ENCODE data around the gene PDZD7. TPM values are rescaled to one million over a fixed set of nuclear protein-coding genes. Genes with fewer than 3 reads are reported as not detected.

PDZD7 gene
- total and polyA plus RNA-seq, 9 of the 15 experiments (the other 6 are each of a cell fraction or from before 2014, with no cell fraction given): 0.04 to 0.24 (median 0.08) TPM; not detected in 3

DNA sequence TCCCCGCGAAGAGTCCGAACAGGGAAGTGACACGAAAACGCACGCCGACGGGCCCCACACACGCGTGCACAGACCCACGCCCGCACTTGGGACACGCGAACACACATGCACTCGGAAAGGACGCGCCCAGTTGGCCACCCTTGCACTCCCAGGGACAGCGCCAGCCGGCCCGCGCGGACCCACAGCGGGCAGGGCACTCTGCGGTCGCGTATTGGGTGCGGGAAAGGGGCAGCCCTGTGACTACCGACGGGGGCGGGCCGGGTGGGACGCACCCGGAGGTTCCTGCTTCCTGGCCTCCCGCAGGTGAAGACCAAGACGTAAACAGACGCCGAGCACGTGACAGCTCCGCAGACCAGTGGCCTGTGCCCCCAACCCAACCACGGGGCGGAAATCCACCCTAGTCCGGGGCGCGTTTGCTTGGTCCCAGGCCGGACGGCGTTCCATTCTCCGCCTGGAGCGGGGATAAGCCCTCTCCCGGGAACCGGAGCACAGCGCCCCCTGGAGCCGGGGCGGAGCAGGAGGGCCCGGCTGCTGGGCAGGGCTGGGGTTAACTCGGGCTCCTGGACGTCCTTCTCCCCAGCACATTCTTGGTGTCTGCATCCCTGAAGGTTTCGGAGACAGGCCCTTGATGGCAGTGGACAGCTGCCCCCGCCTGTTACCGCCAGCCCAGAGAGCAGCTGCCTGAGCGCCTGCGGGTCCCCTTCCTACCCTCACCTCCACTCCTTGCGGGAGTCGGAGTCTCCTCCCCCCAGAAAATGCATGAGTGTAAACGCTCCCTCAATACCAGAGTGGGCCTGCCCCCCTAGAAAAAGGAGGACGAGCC, 33.4 kb downstream of the PDZD7 start (continued):
- TF ChIP-seq KLF16 (IDR thresholded peaks at IDR 0.05): 0 out of 2 replicates have a peak, but pooled peaks have one; percentile 3
- no peak for TF ChIP-seq FOXA1 (IDR thresholded peaks at IDR 0.05; ENCODE audit: borderline replicate concordance)
- TF ChIP-seq, protein P1, sequence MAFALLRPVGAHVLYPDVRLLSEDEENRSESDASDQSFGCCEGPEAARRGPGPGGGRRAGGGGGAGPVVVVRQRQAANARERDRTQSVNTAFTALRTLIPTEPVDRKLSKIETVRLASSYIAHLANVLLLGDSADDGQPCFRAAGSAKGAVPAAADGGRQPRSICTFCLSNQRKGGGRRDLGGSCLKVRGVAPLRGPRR (CRISPR knock-in tag; IDR thresholded peaks at IDR 0.05): no peak
- TF ChIP-seq KLF10 (CRISPR knock-in tag; IDR thresholded peaks at IDR 0.05): no peak
- TF ChIP-seq YY1 (IDR thresholded peaks at IDR 0.05; ENCODE audit: borderline replicate concordance in 1 of 3, control insufficient read depth in 1 of 3, extremely low read depth in 1 of 3, insufficient read depth in 3 of 3, insufficient read length in 1 of 3, insufficient replicate concordance in 2 of 3, low read depth in 1 of 3, low read length in 2 of 3): peak in 2 of 3 experiments; percentile 19 to 35
- no peak for TF ChIP-seq HEY1 (CRISPR knock-in tag; IDR thresholded peaks at IDR 0.05; ENCODE audit: borderline replicate concordance)
- TF ChIP-seq, protein P2, sequence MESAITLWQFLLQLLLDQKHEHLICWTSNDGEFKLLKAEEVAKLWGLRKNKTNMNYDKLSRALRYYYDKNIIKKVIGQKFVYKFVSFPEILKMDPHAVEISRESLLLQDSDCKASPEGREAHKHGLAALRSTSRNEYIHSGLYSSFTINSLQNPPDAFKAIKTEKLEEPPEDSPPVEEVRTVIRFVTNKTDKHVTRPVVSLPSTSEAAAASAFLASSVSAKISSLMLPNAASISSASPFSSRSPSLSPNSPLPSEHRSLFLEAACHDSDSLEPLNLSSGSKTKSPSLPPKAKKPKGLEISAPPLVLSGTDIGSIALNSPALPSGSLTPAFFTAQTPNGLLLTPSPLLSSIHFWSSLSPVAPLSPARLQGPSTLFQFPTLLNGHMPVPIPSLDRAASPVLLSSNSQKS (CRISPR knock-in tag; IDR thresholded peaks at IDR 0.05): no peak
- TF ChIP-seq POU5F1 (IDR thresholded peaks at IDR 0.05; ENCODE audit: borderline replicate concordance, low read depth, low read length, partially characterized antibody): no peak
- no peak for TF ChIP-seq ZNF830 (CRISPR knock-in tag; IDR thresholded peaks at IDR 0.05)
- no peak for TF ChIP-seq MXI1 (IDR thresholded peaks at IDR 0.05; ENCODE audit: low read depth, low read length)
- TF ChIP-seq PHB (CRISPR knock-in tag; IDR thresholded peaks at IDR 0.05): no peak
- 0 out of 2 replicates have a peak, but pooled peaks have one; percentile 26 for TF ChIP-seq GABPA (tag; conservative IDR thresholded peaks at IDR 0.05; ENCODE audit: low read depth)
- no peak for TF ChIP-seq DNMT1 (IDR thresholded peaks at IDR 0.05)
- TF ChIP-seq, protein P3, sequence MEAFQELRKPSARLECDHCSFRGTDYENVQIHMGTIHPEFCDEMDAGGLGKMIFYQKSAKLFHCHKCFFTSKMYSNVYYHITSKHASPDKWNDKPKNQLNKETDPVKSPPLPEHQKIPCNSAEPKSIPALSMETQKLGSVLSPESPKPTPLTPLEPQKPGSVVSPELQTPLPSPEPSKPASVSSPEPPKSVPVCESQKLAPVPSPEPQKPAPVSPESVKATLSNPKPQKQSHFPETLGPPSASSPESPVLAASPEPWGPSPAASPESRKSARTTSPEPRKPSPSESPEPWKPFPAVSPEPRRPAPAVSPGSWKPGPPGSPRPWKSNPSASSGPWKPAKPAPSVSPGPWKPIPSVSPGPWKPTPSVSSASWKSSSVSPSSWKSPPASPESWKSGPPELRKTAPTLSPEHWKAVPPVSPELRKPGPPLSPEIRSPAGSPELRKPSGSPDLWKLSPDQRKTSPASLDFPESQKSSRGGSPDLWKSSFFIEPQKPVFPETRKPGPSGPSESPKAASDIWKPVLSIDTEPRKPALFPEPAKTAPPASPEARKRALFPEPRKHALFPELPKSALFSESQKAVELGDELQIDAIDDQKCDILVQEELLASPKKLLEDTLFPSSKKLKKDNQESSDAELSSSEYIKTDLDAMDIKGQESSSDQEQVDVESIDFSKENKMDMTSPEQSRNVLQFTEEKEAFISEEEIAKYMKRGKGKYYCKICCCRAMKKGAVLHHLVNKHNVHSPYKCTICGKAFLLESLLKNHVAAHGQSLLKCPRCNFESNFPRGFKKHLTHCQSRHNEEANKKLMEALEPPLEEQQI (IDR thresholded peaks at IDR 0.05): no peak; the same call in 1 of the 2 replicates
- no peak for TF ChIP-seq ZKSCAN3 (CRISPR knock-in tag; IDR thresholded peaks at IDR 0.05)
- no peak for TF ChIP-seq OTX1 (CRISPR knock-in tag; IDR thresholded peaks at IDR 0.05)
- TF ChIP-seq, protein P4, sequence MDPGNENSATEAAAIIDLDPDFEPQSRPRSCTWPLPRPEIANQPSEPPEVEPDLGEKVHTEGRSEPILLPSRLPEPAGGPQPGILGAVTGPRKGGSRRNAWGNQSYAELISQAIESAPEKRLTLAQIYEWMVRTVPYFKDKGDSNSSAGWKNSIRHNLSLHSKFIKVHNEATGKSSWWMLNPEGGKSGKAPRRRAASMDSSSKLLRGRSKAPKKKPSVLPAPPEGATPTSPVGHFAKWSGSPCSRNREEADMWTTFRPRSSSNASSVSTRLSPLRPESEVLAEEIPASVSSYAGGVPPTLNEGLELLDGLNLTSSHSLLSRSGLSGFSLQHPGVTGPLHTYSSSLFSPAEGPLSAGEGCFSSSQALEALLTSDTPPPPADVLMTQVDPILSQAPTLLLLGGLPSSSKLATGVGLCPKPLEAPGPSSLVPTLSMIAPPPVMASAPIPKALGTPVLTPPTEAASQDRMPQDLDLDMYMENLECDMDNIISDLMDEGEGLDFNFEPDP (CRISPR knock-in tag; IDR thresholded peaks at IDR 0.05): no peak
- TF ChIP-seq RHOXF2B (CRISPR knock-in tag; conservative IDR thresholded peaks at IDR 0.05): no peak
- no peak for TF ChIP-seq TAL1 (IDR thresholded peaks at IDR 0.05)
